ENCODE results near the gene KIAA1328. TPM values are rescaled to one million over a fixed set of nuclear protein-coding genes. Genes with fewer than 3 reads are reported as not detected.
A peak's percentile ranks its signal among the peaks of the same experiment; 100 is the strongest.

KIAA1328 gene
- total RNA-seq, 1 donor, result 8.7 TPM

DNA sequence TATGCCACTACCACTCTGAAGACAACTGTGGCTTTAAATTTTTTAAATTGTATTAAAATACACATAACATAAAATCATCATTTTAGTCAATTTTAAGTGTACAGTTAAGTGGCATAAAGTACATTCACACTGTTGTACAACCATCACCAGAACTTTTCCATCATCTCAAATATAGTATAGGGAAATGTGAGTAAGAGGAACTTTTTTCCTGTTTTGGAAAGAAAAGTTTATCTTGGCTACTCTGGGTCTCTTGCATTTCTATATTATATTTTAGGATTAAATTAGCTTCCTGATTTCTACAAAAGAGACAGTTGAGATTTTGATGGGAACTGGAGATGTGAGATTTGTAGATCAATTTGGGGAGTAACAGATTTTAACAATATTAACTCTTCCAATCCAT is 3.4 kb upstream of the KIAA1328 start:
- H3K9me3 ChIP-seq (ENCODE audit: low read depth, low read length), result no peaks in the 10 kb centered on the region
- H3K27me3 ChIP-seq (ENCODE audit: insufficient read depth, low read length), result no peaks in the 10 kb centered on the region
- peaks cover 30% of the 10 kb centered on the region for H3K79me2 ChIP-seq (ENCODE audit: insufficient read depth, low read length)
- no peak overlapping the region for H2AFZ ChIP-seq (ENCODE audit: low read length)
- H3K27ac ChIP-seq (ENCODE audit: low read depth, low read length), result no peak overlapping the region
- peaks cover 7% of the 10 kb centered on the region for H3K4me1 ChIP-seq (ENCODE audit: insufficient read depth, low read length)
- TF ChIP-seq, protein P1, sequence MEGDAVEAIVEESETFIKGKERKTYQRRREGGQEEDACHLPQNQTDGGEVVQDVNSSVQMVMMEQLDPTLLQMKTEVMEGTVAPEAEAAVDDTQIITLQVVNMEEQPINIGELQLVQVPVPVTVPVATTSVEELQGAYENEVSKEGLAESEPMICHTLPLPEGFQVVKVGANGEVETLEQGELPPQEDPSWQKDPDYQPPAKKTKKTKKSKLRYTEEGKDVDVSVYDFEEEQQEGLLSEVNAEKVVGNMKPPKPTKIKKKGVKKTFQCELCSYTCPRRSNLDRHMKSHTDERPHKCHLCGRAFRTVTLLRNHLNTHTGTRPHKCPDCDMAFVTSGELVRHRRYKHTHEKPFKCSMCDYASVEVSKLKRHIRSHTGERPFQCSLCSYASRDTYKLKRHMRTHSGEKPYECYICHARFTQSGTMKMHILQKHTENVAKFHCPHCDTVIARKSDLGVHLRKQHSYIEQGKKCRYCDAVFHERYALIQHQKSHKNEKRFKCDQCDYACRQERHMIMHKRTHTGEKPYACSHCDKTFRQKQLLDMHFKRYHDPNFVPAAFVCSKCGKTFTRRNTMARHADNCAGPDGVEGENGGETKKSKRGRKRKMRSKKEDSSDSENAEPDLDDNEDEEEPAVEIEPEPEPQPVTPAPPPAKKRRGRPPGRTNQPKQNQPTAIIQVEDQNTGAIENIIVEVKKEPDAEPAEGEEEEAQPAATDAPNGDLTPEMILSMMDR (IDR thresholded peaks at IDR 0.05; ENCODE audit: extremely low read depth, low read depth, low read length), result no peak
- H3K4me2 ChIP-seq (ENCODE audit: insufficient read depth, low read length), result no peak overlapping the region
- DNase-seq (ENCODE audit: insufficient read length, low spot score, missing footprints), result no peak
- H4K20me1 ChIP-seq (ENCODE audit: insufficient read depth, low read length), result no peaks in the 10 kb centered on the region
- H3K36me3 ChIP-seq (ENCODE audit: insufficient read depth, low read length), result no peaks in the 10 kb centered on the region
- no peak overlapping the region for H3K4me3 ChIP-seq (ENCODE audit: insufficient read depth, low read length)

DNA sequence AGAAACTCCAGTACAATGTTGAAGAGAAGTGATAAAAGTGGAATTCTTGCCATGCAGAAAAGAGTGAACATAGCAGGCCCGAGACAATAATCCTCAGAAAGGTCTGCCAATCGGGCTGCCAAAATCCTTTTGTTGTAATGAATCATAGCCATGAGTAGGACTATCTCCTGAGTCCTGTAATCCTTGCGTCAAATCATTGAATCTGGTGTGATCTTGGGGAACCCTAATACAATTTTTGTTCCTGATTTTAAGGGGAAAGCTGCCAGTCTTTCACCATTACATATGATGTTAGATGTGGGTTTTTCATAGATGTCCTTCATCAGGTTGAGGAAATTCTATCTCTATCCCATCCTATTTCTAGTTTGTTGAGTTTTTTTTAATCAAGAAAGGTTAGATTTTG is 2.4 kb upstream of the KIAA1328 start:
- Histone ChIP-seq H3K27ac (ENCODE audit: low read depth, low read length) (no peak overlapping the region), H4K20me1 (ENCODE audit: insufficient read depth, low read length) (no peaks in the 10 kb centered on the region), H3K79me2 (ENCODE audit: insufficient read depth, low read length) (peaks cover 32% of the 10 kb centered on the region), H3K4me3 (ENCODE audit: insufficient read depth, low read length) (no peak overlapping the region), H3K4me2 (ENCODE audit: insufficient read depth, low read length) (no peak overlapping the region), H3K36me3 (ENCODE audit: insufficient read depth, low read length) (no peaks in the 10 kb centered on the region), H3K27me3 (ENCODE audit: insufficient read depth, low read length) (no peaks in the 10 kb centered on the region), H2AFZ (ENCODE audit: low read length) (no peak overlapping the region), H3K9me3 (ENCODE audit: low read depth, low read length) (no peaks in the 10 kb centered on the region), H3K4me1 (ENCODE audit: insufficient read depth, low read length) (peaks cover 7% of the 10 kb centered on the region)
- DNase-seq (ENCODE audit: insufficient read length, low spot score, missing footprints), result no peak
- TF ChIP-seq, protein P1 (IDR thresholded peaks at IDR 0.05; ENCODE audit: extremely low read depth, low read depth, low read length), result no peak

DNA sequence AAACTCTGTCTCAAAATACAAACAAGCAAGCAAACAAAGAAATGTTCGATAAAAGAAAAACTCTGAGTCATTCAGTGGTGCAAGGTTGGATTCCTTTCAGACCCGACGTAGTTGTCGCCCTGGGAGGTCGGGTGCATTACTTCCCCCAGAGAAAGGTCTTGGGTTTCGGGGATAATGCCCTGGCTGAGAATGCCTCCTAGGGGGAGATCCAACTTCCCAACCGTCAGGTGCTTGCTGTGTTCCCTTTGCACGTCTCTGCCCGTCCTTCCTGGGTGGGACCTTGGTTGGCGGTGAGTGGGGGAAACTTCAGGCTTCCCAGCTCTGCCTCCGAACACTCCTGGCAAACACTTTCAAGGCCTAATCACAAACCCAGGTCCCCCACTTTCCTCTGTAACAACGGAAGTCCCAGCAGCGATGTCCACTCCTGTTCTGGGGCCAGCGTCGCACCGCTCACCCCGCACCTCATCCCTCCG is 734 bp upstream of the KIAA1328 start:
- Histone ChIP-seq H3K4me2 (ENCODE audit: insufficient read depth, low read length) (peak overlapping the region; percentile 88), H3K9me3 (ENCODE audit: low read depth, low read length) (no peaks in the 10 kb centered on the region), H3K4me3 (ENCODE audit: insufficient read depth, low read length) (peak overlapping the region; percentile 99), H2AFZ (ENCODE audit: low read length) (peak overlapping the region; percentile 99), H3K27ac (ENCODE audit: low read depth, low read length) (peak overlapping the region; percentile 87), H3K79me2 (ENCODE audit: insufficient read depth, low read length) (peaks cover 34% of the 10 kb centered on the region), H3K27me3 (ENCODE audit: insufficient read depth, low read length) (no peaks in the 10 kb centered on the region), H3K36me3 (ENCODE audit: insufficient read depth, low read length) (no peaks in the 10 kb centered on the region), H3K4me1 (ENCODE audit: insufficient read depth, low read length) (peaks cover 7% of the 10 kb centered on the region), H4K20me1 (ENCODE audit: insufficient read depth, low read length) (no peaks in the 10 kb centered on the region)
- DNase-seq (ENCODE audit: insufficient read length, low spot score, missing footprints), result peak; percentile 25
- TF ChIP-seq, protein P1 (IDR thresholded peaks at IDR 0.05; ENCODE audit: extremely low read depth, low read depth, low read length), result no peak

DNA sequence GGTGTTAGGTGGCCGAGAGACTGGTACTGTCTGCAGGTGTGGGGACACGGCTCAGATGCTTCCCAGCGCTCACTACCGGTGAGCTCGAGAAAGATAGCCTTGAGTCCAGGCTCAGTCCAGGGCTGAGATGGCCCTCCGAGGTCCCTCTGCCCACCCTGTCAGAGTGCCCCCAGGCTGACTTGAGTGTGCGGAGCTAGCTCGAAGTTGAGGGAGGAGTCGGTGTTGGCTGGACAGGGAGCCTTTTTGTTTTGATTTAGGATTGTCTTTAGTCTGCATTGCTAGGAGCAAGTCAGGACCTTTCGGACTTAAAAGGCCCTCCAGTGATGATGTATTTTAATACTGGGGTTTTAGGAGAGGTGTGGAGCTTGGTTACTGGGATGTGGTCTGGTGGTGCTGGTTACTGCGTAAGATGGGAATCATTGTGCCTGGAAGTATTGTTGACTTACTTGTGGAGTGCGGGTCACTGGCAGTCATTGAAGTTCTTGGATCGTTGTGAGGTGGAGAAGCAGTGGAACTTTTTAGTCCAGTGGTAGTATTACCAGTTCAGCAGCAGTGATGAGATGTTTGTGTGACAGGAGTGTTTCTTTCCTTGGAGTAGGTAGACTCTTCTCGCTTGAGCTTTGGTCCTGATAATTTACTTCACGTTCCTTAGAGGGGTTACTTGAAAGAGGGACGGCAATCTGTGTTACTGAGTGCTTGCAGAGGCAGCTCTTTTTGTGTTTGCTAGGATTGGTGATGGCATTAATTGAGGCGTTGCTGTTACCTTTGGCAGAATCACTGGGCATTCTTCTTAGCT is 633 bp downstream of the KIAA1328 start:
- peaks cover 34% of the 10 kb centered on the region for H3K79me2 ChIP-seq (ENCODE audit: insufficient read depth, low read length)
- H4K20me1 ChIP-seq (ENCODE audit: insufficient read depth, low read length), result no peaks in the 10 kb centered on the region
- peak; percentile 81 for DNase-seq (ENCODE audit: insufficient read length, low spot score, missing footprints)
- H3K27ac ChIP-seq (ENCODE audit: low read depth, low read length), result peak overlapping the region; percentile 87
- no peaks in the 10 kb centered on the region for H3K36me3 ChIP-seq (ENCODE audit: insufficient read depth, low read length)
- H3K27me3 ChIP-seq (ENCODE audit: insufficient read depth, low read length), result no peaks in the 10 kb centered on the region
- TF ChIP-seq, protein P1 (IDR thresholded peaks at IDR 0.05; ENCODE audit: extremely low read depth, low read depth, low read length), result no peak
- H3K4me3 ChIP-seq (ENCODE audit: insufficient read depth, low read length), result peak overlapping the region; percentile 99
- peak overlapping the region; percentile 99 for H2AFZ ChIP-seq (ENCODE audit: low read length)
- H3K9me3 ChIP-seq (ENCODE audit: low read depth, low read length), result no peaks in the 10 kb centered on the region
- H3K4me1 ChIP-seq (ENCODE audit: insufficient read depth, low read length), result peaks cover 7% of the 10 kb centered on the region
- H3K4me2 ChIP-seq (ENCODE audit: insufficient read depth, low read length), result peak overlapping the region; percentile 88

Data from osteoblast (primary cell).